Lung (tissue), 12 donors: ENCODE results near the gene GDPD3. TPM values are rescaled to one million over a fixed set of nuclear protein-coding genes. Genes with fewer than 3 reads are reported as not detected.
A peak's percentile ranks its signal among the peaks of the same experiment; 100 is the strongest.

Experiments used
- ATAC-seq: fragments of 200-7000 bp; cut with Tn5 transposase; one replicate; pipeline ENCODE4 v1.9.1; 2020; ENCODE audit warnings: moderate number of reproducible peaks; ENCODE audit not compliant: insufficient read depth, low FRiP score
- DNase-seq, 3 donors: peaks; one replicate each; pipeline ENCODE4 v3.0.0-alpha.2; 2013 to 2017
- H3K27ac ChIP-seq, 2 donors: one replicate each; pipeline ENCODE4 v1.5.1; 2013; ENCODE audit warnings: mild to moderate bottlenecking in 2 of 2, moderate library complexity in 2 of 2, control low read depth in 1 of 2, inconsistent platforms in 1 of 2, low read depth in 1 of 2, low read length in 1 of 2
- H3K27me3 ChIP-seq, 3 donors: one replicate each; pipeline ENCODE4 v1.5.1; 2013; ENCODE audit warnings: low read length in 2 of 3; ENCODE audit not compliant: control insufficient read depth in 3 of 3, insufficient read depth in 3 of 3
- H3K36me3 ChIP-seq, 4 donors: one replicate each; pipeline ENCODE4 v1.5.1; 2013; ENCODE audit warnings: low read length in 4 of 4, mild to moderate bottlenecking in 1 of 4, moderate library complexity in 1 of 4; ENCODE audit not compliant: control insufficient read depth in 4 of 4, insufficient read depth in 4 of 4
- H3K4me1 ChIP-seq, 5 donors: one replicate each; pipeline ENCODE4 v1.5.1; 2013; ENCODE audit warnings: low read length in 5 of 5, mild to moderate bottlenecking in 2 of 5, moderate library complexity in 1 of 5; ENCODE audit not compliant: control insufficient read depth in 5 of 5, insufficient read depth in 5 of 5
- H3K4me3 ChIP-seq: one replicate; pipeline ENCODE4 v1.5.1; 2013; ENCODE audit warnings: mild to moderate bottlenecking, control low read depth, moderate library complexity
- H3K9ac ChIP-seq, 2 donors: one replicate each; pipeline ENCODE4 v1.5.1; 2013; ENCODE audit warnings: low read length in 2 of 2, control low read depth in 1 of 2; ENCODE audit not compliant: insufficient read depth in 1 of 2
- H3K9me3 ChIP-seq, 4 donors: one replicate each; pipeline ENCODE4 v1.5.1; 2013; ENCODE audit warnings: low read length in 3 of 4, mild to moderate bottlenecking in 1 of 4, moderate library complexity in 1 of 4; ENCODE audit not compliant: control insufficient read depth in 4 of 4, insufficient read depth in 3 of 4
- WGBS, 2 donors: extraction: QIAGEN DNeasy Blood & Tissue Kit; methylation state at CpG; one replicate each; pipeline ENCODE4 v1.1.7; 2013; 5-methylcytosine and 5-hydroxymethylcytosine counted together
- polyA plus RNA-seq, 2 donors: library from polyadenylated mRNA; stranded (reverse); fragments of 200-250 nt; gene quantifications; one replicate each; pipeline ENCODE4 v1.2.1, GENCODE V29; 2013
- total RNA-seq, 2 donors: library from RNA; depleted of rRNA in 1 of 2; stranded (reverse); fragments of >200 nt in 1 of 2; gene quantifications; one replicate each; pipeline ENCODE4 v1.2.1, GENCODE V29; 2014 to 2021
- TF ChIP-seq, protein P1 (sequence below): IDR thresholded peaks from 2 replicates; pipeline ENCODE4 v1.5.1; 2012; ENCODE audit warnings: mild to moderate bottlenecking; ENCODE audit errors: control extremely low read depth, extremely low read depth
- donor health status: control.
- donor health status: control.
- donor health status: Bipolar disorder and iron deficiency.
- donor health status: healthy.
- donor health status: DM: yes; HTN: yes; CAD: no.

Gene GDPD3
- total and polyA plus RNA-seq, 4 donors = 4.1 to 6.0 (median 5.5) TPM

GRCh38 chr16:30120340-30121105 lies 7.2 kb upstream of the GDPD3 start:
- no peak for ATAC-seq

GRCh38 chr16:30119428-30119827 lies 6.1 kb upstream of the GDPD3 start:
- H3K36me3 ChIP-seq = peaks cover 0 to 40% (median 27%) of the 10 kb centered on the region in 4 donors

More at GRCh38 chr16:30120340-30121105, 7.2 kb upstream of the GDPD3 start:
- no peaks in the 10 kb centered on the region for H3K9me3 ChIP-seq
- no peak overlapping the region for H3K9ac ChIP-seq
- H3K27me3 ChIP-seq = no peaks in the 10 kb centered on the region
- TF ChIP-seq, protein P1, sequence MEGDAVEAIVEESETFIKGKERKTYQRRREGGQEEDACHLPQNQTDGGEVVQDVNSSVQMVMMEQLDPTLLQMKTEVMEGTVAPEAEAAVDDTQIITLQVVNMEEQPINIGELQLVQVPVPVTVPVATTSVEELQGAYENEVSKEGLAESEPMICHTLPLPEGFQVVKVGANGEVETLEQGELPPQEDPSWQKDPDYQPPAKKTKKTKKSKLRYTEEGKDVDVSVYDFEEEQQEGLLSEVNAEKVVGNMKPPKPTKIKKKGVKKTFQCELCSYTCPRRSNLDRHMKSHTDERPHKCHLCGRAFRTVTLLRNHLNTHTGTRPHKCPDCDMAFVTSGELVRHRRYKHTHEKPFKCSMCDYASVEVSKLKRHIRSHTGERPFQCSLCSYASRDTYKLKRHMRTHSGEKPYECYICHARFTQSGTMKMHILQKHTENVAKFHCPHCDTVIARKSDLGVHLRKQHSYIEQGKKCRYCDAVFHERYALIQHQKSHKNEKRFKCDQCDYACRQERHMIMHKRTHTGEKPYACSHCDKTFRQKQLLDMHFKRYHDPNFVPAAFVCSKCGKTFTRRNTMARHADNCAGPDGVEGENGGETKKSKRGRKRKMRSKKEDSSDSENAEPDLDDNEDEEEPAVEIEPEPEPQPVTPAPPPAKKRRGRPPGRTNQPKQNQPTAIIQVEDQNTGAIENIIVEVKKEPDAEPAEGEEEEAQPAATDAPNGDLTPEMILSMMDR = no peak
- H3K4me3 ChIP-seq = no peak overlapping the region
- peak overlapping the region in 1 of 2 donors; percentile 61 for H3K27ac ChIP-seq
- H3K4me1 ChIP-seq = peaks cover 0 to 11% (median 7%) of the 10 kb centered on the region in 5 donors
- WGBS, 2 donors = 94 to 100% methylated on average over 3 of the region's 3 CpGs
- H3K36me3 ChIP-seq = peaks cover 0 to 34% (median 24%) of the 10 kb centered on the region in 4 donors
- no peak for DNase-seq

GRCh38 chr16:30117768-30118167 lies 4.4 kb upstream of the GDPD3 start:
- WGBS, 2 donors = 95 to 98% methylated on average over 10 of the region's 10 CpGs
- TF ChIP-seq, protein P1 = no peak
- Histone ChIP-seq H3K27me3 (no peaks in the 10 kb centered on the region), H3K9ac (no peak overlapping the region), H3K4me3 (no peak overlapping the region), H3K36me3 (peaks cover 0 to 44% (median 31%) of the 10 kb centered on the region in 4 donors), H3K27ac (no peak overlapping the region), H3K9me3 (no peaks in the 10 kb centered on the region), H3K4me1 (peaks cover 0 to 7% (median 7%) of the 10 kb centered on the region in 5 donors)
- ATAC-seq = no peak
- no peak for DNase-seq

More at GRCh38 chr16:30119428-30119827, 6.1 kb upstream of the GDPD3 start:
- TF ChIP-seq, protein P1 = no peak
- Histone ChIP-seq H3K27me3 (no peaks in the 10 kb centered on the region), H3K4me1 (peaks cover 0 to 11% (median 7%) of the 10 kb centered on the region in 5 donors), H3K9me3 (no peaks in the 10 kb centered on the region), H3K27ac (no peak overlapping the region), H3K9ac (no peak overlapping the region), H3K4me3 (no peak overlapping the region)
- ATAC-seq = no peak
- 94 to 97% methylated on average over 2 of the region's 2 CpGs for WGBS, 2 donors
- DNase-seq = no peak
